ENCODE data around the gene MSGN1.

The MSGN1 gene

GRCh38 chr2:17816396-17817245, at the start of gene MSGN1:
Gene MSGN1, plus strand, starts transcription at chr2:17816460. Its CDS starts 59 bp downstream, at chr2:17816519.
- peaks cover 21% of the 10 kb centered on the region for H3K4me1 Mint-ChIP-seq
- no peak within 1 kb of the TSS for H3K27ac Mint-ChIP-seq
- no peak within 1 kb of the TSS for H3K4me3 Mint-ChIP-seq
- no peaks in the 10 kb centered on the region for H3K36me3 Mint-ChIP-seq
- CTCF ChIA-PET, result no interaction called here
- H3K27me3 Mint-ChIP-seq, result peaks cover 49% of the 10 kb centered on the region
- H3K9me3 Mint-ChIP-seq, result no peaks in the 10 kb centered on the region
- DNase-seq, result no peak

GRCh38 chr2:17768894-17769293, 47.4 kb upstream of the MSGN1 start:
- no peak for DNase-seq
- no peak overlapping the region for H3K4me3 Mint-ChIP-seq
- H3K9me3 Mint-ChIP-seq, result no peaks in the 10 kb centered on the region
- CTCF ChIA-PET, result interaction anchor here (1.4 kb wide), 1 partner anchor 123 kb away, joined by 3 read pairs; no protein-coding TSS in a partner anchor
- no peaks in the 10 kb centered on the region for H3K27me3 Mint-ChIP-seq
- no peaks in the 10 kb centered on the region for H3K4me1 Mint-ChIP-seq
- no peak overlapping the region for H3K27ac Mint-ChIP-seq
- peaks cover 23% of the 10 kb centered on the region for H3K36me3 Mint-ChIP-seq

- CTCF ChIA-PET, result interaction anchor here (0.6 to 0.9 kb wide), 2 partner anchors 52 to 841 kb away, joined by 4 read pairs; no protein-coding TSS in a partner anchor
- no peaks in the 10 kb centered on the region for H3K4me1 Mint-ChIP-seq
- no peak overlapping the region for H3K4me3 Mint-ChIP-seq
Measured at GRCh38 chr2:17771956-17772355, 44.3 kb upstream of the MSGN1 start.

GRCh38 chr2:17772532-17772931, 43.7 kb upstream of the MSGN1 start:
- Mint-ChIP-seq H3K36me3 (peaks cover 22% of the 10 kb centered on the region), H3K4me3 (no peak overlapping the region)

More at GRCh38 chr2:17771956-17772355, 44.3 kb upstream of the MSGN1 start:
- Mint-ChIP-seq H3K9me3 (no peaks in the 10 kb centered on the region), H3K27me3 (no peaks in the 10 kb centered on the region), H3K27ac (no peak overlapping the region), H3K36me3 (peaks cover 24% of the 10 kb centered on the region)
- DNase-seq, result no peak

GRCh38 chr2:17780546-17780945, 35.7 kb upstream of the MSGN1 start:
- Mint-ChIP-seq H3K27me3 (no peaks in the 10 kb centered on the region), H3K4me1 (no peaks in the 10 kb centered on the region), H3K36me3 (peaks cover 48% of the 10 kb centered on the region), H3K4me3 (no peak overlapping the region), H3K27ac (no peak overlapping the region), H3K9me3 (no peaks in the 10 kb centered on the region)
- CTCF ChIA-PET, result no interaction called here
- DNase-seq, result no peak

More at GRCh38 chr2:17772532-17772931, 43.7 kb upstream of the MSGN1 start:
- DNase-seq, result no peak
- H3K27me3 Mint-ChIP-seq, result no peaks in the 10 kb centered on the region
- no peaks in the 10 kb centered on the region for H3K4me1 Mint-ChIP-seq
- CTCF ChIA-PET, result interaction anchor here (0.6 to 0.9 kb wide), 2 partner anchors 52 to 840 kb away, joined by 4 read pairs; no protein-coding TSS in a partner anchor
- no peaks in the 10 kb centered on the region for H3K9me3 Mint-ChIP-seq
- H3K27ac Mint-ChIP-seq, result no peak overlapping the region

GRCh38 chr2:17781482-17781881, 34.8 kb upstream of the MSGN1 start:
- no peak for DNase-seq
- no peak overlapping the region for H3K27ac Mint-ChIP-seq
- CTCF ChIA-PET, result no interaction called here
- H3K9me3 Mint-ChIP-seq, result no peaks in the 10 kb centered on the region
- H3K27me3 Mint-ChIP-seq, result no peaks in the 10 kb centered on the region
- H3K4me1 Mint-ChIP-seq, result no peaks in the 10 kb centered on the region
- no peak overlapping the region for H3K4me3 Mint-ChIP-seq
- H3K36me3 Mint-ChIP-seq, result peaks cover 43% of the 10 kb centered on the region

GRCh38 chr2:17786727-17787126, 29.5 kb upstream of the MSGN1 start:
- DNase-seq, result no peak
- no peaks in the 10 kb centered on the region for H3K9me3 Mint-ChIP-seq
- CTCF ChIA-PET, result no interaction called here
- H3K36me3 Mint-ChIP-seq, result peaks cover 19% of the 10 kb centered on the region
- peaks cover 10% of the 10 kb centered on the region for H3K27me3 Mint-ChIP-seq
- no peak overlapping the region for H3K4me3 Mint-ChIP-seq
- no peak overlapping the region for H3K27ac Mint-ChIP-seq
- H3K4me1 Mint-ChIP-seq, result peaks cover under 1% of the 10 kb centered on the region

GRCh38 chr2:17788773-17789172, 27.5 kb upstream of the MSGN1 start:
- Mint-ChIP-seq H3K4me3 (no peak overlapping the region), H3K27ac (no peak overlapping the region), H3K4me1 (peaks cover 9% of the 10 kb centered on the region), H3K9me3 (no peaks in the 10 kb centered on the region), H3K36me3 (peaks cover 4% of the 10 kb centered on the region), H3K27me3 (peaks cover 29% of the 10 kb centered on the region)
- CTCF ChIA-PET, result no interaction called here
- no peak for DNase-seq

- Mint-ChIP-seq H3K36me3 (no peaks in the 10 kb centered on the region), H3K4me3 (no peak overlapping the region), H3K4me1 (peaks cover 9% of the 10 kb centered on the region), H3K27me3 (peaks cover 39% of the 10 kb centered on the region), H3K9me3 (no peaks in the 10 kb centered on the region), H3K27ac (no peak overlapping the region)
- CTCF ChIA-PET, result no interaction called here
- no peak for DNase-seq
Measured at GRCh38 chr2:17790536-17790935, 25.7 kb upstream of the MSGN1 start.

- Mint-ChIP-seq H3K4me1 (peaks cover 9% of the 10 kb centered on the region), H3K9me3 (no peaks in the 10 kb centered on the region), H3K36me3 (no peaks in the 10 kb centered on the region), H3K4me3 (no peak overlapping the region), H3K27me3 (peaks cover 44% of the 10 kb centered on the region), H3K27ac (no peak overlapping the region)
- no peak for DNase-seq
- CTCF ChIA-PET, result no interaction called here
Measured at GRCh38 chr2:17791121-17791816, 25.0 kb upstream of the MSGN1 start.

- H3K27ac Mint-ChIP-seq, result no peak overlapping the region
- CTCF ChIA-PET, result no interaction called here
Measured at GRCh38 chr2:17791817-17792130, 24.5 kb upstream of the MSGN1 start.

GRCh38 chr2:17792515-17792914, 23.7 kb upstream of the MSGN1 start:
- Mint-ChIP-seq H3K27ac (no peak overlapping the region), H3K36me3 (no peaks in the 10 kb centered on the region), H3K4me3 (no peak overlapping the region), H3K4me1 (peaks cover 9% of the 10 kb centered on the region), H3K9me3 (no peaks in the 10 kb centered on the region), H3K27me3 (peaks cover 46% of the 10 kb centered on the region)
- no peak for DNase-seq
- CTCF ChIA-PET, result interaction anchor here (0.8 kb wide), 1 partner anchor 22 kb away, joined by 3 read pairs; no protein-coding TSS in a partner anchor

More at GRCh38 chr2:17791817-17792130, 24.5 kb upstream of the MSGN1 start:
- Mint-ChIP-seq H3K36me3 (no peaks in the 10 kb centered on the region), H3K4me1 (peaks cover 9% of the 10 kb centered on the region), H3K4me3 (no peak overlapping the region), H3K9me3 (no peaks in the 10 kb centered on the region), H3K27me3 (peaks cover 46% of the 10 kb centered on the region)
- DNase-seq, result no peak

- Mint-ChIP-seq H3K4me1 (peaks cover 9% of the 10 kb centered on the region), H3K27ac (no peak overlapping the region), H3K4me3 (no peak overlapping the region), H3K27me3 (peaks cover 46% of the 10 kb centered on the region), H3K9me3 (no peaks in the 10 kb centered on the region), H3K36me3 (no peaks in the 10 kb centered on the region)
- DNase-seq, result no peak
- CTCF ChIA-PET, result interaction anchor here (0.6 kb wide), 1 partner anchor 19 kb away, joined by 3 read pairs; no protein-coding TSS in a partner anchor
Measured at GRCh38 chr2:17793296-17793695, 23.0 kb upstream of the MSGN1 start.

- Mint-ChIP-seq H3K4me3 (no peak overlapping the region), H3K4me1 (peaks cover 9% of the 10 kb centered on the region), H3K27ac (no peak overlapping the region), H3K36me3 (no peaks in the 10 kb centered on the region), H3K27me3 (peaks cover 49% of the 10 kb centered on the region), H3K9me3 (no peaks in the 10 kb centered on the region)
- no peak for DNase-seq
- CTCF ChIA-PET, result no interaction called here
Measured at GRCh38 chr2:17793803-17794354, 22.4 kb upstream of the MSGN1 start.
